ENCODE data around the gene ANO9. TPM values are rescaled to one million over a fixed set of nuclear protein-coding genes. Genes with fewer than 3 reads are reported as not detected.

Gene ANO9
- total RNA-seq, 1 donor from 2014 or later: 31.0 TPM

GRCh38 chr11:380095-380480 lies 61.7 kb downstream of the ANO9 start:
- Mint-ChIP-seq H3K27ac (no peak overlapping the region), H3K27me3 (no peaks in the 10 kb centered on the region), H3K4me3 (ENCODE audit: low read depth) (no peak overlapping the region), H3K36me3 (ENCODE audit: insufficient read depth) (peaks cover 21% of the 10 kb centered on the region), H3K9me3 (ENCODE audit: low read depth) (no peaks in the 10 kb centered on the region), H3K4me1 (ENCODE audit: low read depth) (peaks cover 4% of the 10 kb centered on the region)
- no peak for TF ChIP-seq CTCF (IDR thresholded peaks at IDR 0.05; ENCODE audit: unreplicated experiment)
- no peak for DNase-seq (ENCODE audit: low spot score, unreplicated experiment)

- H3K27me3 Mint-ChIP-seq: no peaks in the 10 kb centered on the region
- no peak for TF ChIP-seq CTCF (IDR thresholded peaks at IDR 0.05; ENCODE audit: unreplicated experiment)
- H3K9me3 Mint-ChIP-seq (ENCODE audit: low read depth): no peaks in the 10 kb centered on the region
- peaks cover 4% of the 10 kb centered on the region for H3K4me1 Mint-ChIP-seq (ENCODE audit: low read depth)
- H3K4me3 Mint-ChIP-seq (ENCODE audit: low read depth): no peak overlapping the region
- H3K36me3 Mint-ChIP-seq (ENCODE audit: insufficient read depth): peaks cover 21% of the 10 kb centered on the region
- H3K27ac Mint-ChIP-seq: no peak overlapping the region
- no peak for DNase-seq (ENCODE audit: low spot score, unreplicated experiment)
These were observed 62.4 kb downstream of the ANO9 start for GRCh38 chr11:379205-380094.

- no peaks in the 10 kb centered on the region for H3K4me1 Mint-ChIP-seq (ENCODE audit: low read depth)
- no peak overlapping the region for H3K4me3 Mint-ChIP-seq (ENCODE audit: low read depth)
- peaks cover 25% of the 10 kb centered on the region for H3K36me3 Mint-ChIP-seq (ENCODE audit: insufficient read depth)
- no peaks in the 10 kb centered on the region for H3K9me3 Mint-ChIP-seq (ENCODE audit: low read depth)
- H3K27ac Mint-ChIP-seq: peak overlapping the region; percentile 52
- no peaks in the 10 kb centered on the region for H3K27me3 Mint-ChIP-seq
- TF ChIP-seq CTCF (IDR thresholded peaks at IDR 0.05; ENCODE audit: unreplicated experiment): no peak
- DNase-seq (ENCODE audit: low spot score, unreplicated experiment): no peak
These were observed 63.8 kb downstream of the ANO9 start for GRCh38 chr11:377883-378500.

GRCh38 chr11:377174-377865 lies 64.5 kb downstream of the ANO9 start:
- H3K9me3 Mint-ChIP-seq (ENCODE audit: low read depth): no peaks in the 10 kb centered on the region
- peaks cover 27% of the 10 kb centered on the region for H3K36me3 Mint-ChIP-seq (ENCODE audit: insufficient read depth)
- no peak for TF ChIP-seq CTCF (IDR thresholded peaks at IDR 0.05; ENCODE audit: unreplicated experiment)
- DNase-seq (ENCODE audit: low spot score, unreplicated experiment): no peak
- no peak overlapping the region for H3K27ac Mint-ChIP-seq
- no peaks in the 10 kb centered on the region for H3K4me1 Mint-ChIP-seq (ENCODE audit: low read depth)
- no peak overlapping the region for H3K4me3 Mint-ChIP-seq (ENCODE audit: low read depth)
- no peaks in the 10 kb centered on the region for H3K27me3 Mint-ChIP-seq

GRCh38 chr11:376531-377173 lies 65.2 kb downstream of the ANO9 start:
- TF ChIP-seq CTCF (IDR thresholded peaks at IDR 0.05; ENCODE audit: unreplicated experiment): no peak
- H3K4me3 Mint-ChIP-seq (ENCODE audit: low read depth): no peak overlapping the region
- no peak overlapping the region for H3K27ac Mint-ChIP-seq
- no peak for DNase-seq (ENCODE audit: low spot score, unreplicated experiment)
- peaks cover 26% of the 10 kb centered on the region for H3K36me3 Mint-ChIP-seq (ENCODE audit: insufficient read depth)
- H3K9me3 Mint-ChIP-seq (ENCODE audit: low read depth): no peaks in the 10 kb centered on the region
- H3K27me3 Mint-ChIP-seq: no peaks in the 10 kb centered on the region
- no peaks in the 10 kb centered on the region for H3K4me1 Mint-ChIP-seq (ENCODE audit: low read depth)

Data from progenitor cell of endocrine pancreas (in vitro differentiated cells).